Measurements from ENCODE around the gene MOXD1.
"Not testable (repeated sequence)": the region's sequence is repeated elsewhere in the genome, so short reads cannot be mapped to it uniquely, and the experiment has no call there.

The MOXD1 gene

GRCh38 chr6:132275066-132275970 lies 126.0 kb downstream of the MOXD1 start:
- DNase-seq, result no peak

- DNase-seq, result no peak
These were observed 128.5 kb downstream of the MOXD1 start for GRCh38 chr6:132272776-132273175.

- DNase-seq, result no peak
These were observed 130.4 kb downstream of the MOXD1 start for GRCh38 chr6:132270726-132271402.

GRCh38 chr6:132268666-132269065 lies 132.6 kb downstream of the MOXD1 start:
- not testable (repeated sequence) for DNase-seq

- no peak for DNase-seq
These were observed 133.1 kb downstream of the MOXD1 start for GRCh38 chr6:132268209-132268608.

GRCh38 chr6:132265451-132266097 lies 135.7 kb downstream of the MOXD1 start:
- DNase-seq, result no peak

GRCh38 chr6:132264021-132264500 lies 137.2 kb downstream of the MOXD1 start:
- no peak for DNase-seq

- no peak for DNase-seq
These were observed 139.9 kb downstream of the MOXD1 start for GRCh38 chr6:132261354-132261753.

- DNase-seq, result no peak
These were observed 142.2 kb downstream of the MOXD1 start for GRCh38 chr6:132259070-132259469.

GRCh38 chr6:132257561-132257960 lies 143.7 kb downstream of the MOXD1 start:
- DNase-seq, result no peak

- no peak for DNase-seq
These were observed 144.8 kb downstream of the MOXD1 start for GRCh38 chr6:132256457-132256856.

- DNase-seq, result no peak
These were observed 147.4 kb downstream of the MOXD1 start for GRCh38 chr6:132253906-132254305.

GRCh38 chr6:132253211-132253610 lies 148.1 kb downstream of the MOXD1 start:
- DNase-seq, result no peak

- DNase-seq, result no peak
These were observed 149.2 kb downstream of the MOXD1 start for GRCh38 chr6:132252113-132252512.

- no peak for DNase-seq
These were observed 149.6 kb downstream of the MOXD1 start for GRCh38 chr6:132251711-132252110.

GRCh38 chr6:132247381-132248159 lies 153.7 kb downstream of the MOXD1 start:
- no peak for DNase-seq

- DNase-seq, result no peak
These were observed 154.5 kb downstream of the MOXD1 start for GRCh38 chr6:132246632-132247270.

- no peak for DNase-seq
These were observed 155.1 kb downstream of the MOXD1 start for GRCh38 chr6:132246120-132246617.
